ENCODE results near the gene TBC1D22A. TPM values are rescaled to one million over a fixed set of nuclear protein-coding genes. Genes with fewer than 3 reads are reported as not detected.

The TBC1D22A gene
- total and polyA plus RNA-seq, 2 experiments from 2014 or later, result 9.6 to 13.3 TPM

DNA sequence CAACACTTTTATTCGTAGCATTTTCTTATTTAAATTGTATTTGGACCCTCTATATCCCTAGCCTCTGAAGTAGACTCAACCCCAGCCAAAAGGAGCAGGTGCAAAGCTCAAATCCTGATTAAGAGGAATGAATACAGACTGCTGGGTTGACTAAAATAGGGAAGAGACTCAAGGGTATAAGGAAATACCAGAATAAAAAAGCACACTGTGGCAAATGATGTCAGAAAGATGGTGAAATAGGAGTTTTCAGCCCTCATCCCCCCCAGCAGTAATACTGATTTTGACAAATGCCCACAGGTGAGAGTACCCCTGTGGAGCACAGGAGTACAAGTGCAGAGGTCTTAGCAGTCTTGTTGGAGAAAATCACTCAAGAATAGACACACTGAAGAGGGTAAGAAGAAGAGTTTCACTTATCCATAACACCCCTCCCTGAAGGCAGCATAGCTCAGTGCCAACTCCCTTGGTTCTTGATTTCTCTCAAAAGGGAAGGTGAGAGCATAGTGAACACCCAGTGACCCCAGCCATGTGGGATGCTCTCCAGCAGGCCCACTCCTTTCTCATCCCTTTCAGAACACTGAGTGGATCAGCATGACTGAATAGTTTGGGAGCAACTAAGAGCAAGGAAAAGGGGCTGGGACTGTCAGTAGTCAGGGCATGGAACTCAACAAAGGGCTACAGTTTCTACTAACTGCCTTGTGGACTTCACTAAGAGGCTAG is 71.7 kb downstream of the TBC1D22A start (continued):
- TF ChIP-seq ZNF114 (CRISPR knock-in tag; IDR thresholded peaks at IDR 0.05) (no peak), CREB1 (CRISPR knock-in tag; IDR thresholded peaks at IDR 0.05; ENCODE audit: low read depth) (no peak), POLR2AphosphoS5 (IDR thresholded peaks at IDR 0.05; ENCODE audit: low read depth) (no peak), JUNB (IDR thresholded peaks at IDR 0.05; ENCODE audit: unreplicated experiment) (no peak), STAT1 (IDR thresholded peaks at IDR 0.05; ENCODE audit: unreplicated experiment) (no peak), ZNF331 (CRISPR knock-in tag; IDR thresholded peaks at IDR 0.05; ENCODE audit: low read depth) (no peak), EZH2phosphoT487 (IDR thresholded peaks at IDR 0.05; ENCODE audit: unreplicated experiment) (no peak)
- TF ChIP-seq, protein P1, sequence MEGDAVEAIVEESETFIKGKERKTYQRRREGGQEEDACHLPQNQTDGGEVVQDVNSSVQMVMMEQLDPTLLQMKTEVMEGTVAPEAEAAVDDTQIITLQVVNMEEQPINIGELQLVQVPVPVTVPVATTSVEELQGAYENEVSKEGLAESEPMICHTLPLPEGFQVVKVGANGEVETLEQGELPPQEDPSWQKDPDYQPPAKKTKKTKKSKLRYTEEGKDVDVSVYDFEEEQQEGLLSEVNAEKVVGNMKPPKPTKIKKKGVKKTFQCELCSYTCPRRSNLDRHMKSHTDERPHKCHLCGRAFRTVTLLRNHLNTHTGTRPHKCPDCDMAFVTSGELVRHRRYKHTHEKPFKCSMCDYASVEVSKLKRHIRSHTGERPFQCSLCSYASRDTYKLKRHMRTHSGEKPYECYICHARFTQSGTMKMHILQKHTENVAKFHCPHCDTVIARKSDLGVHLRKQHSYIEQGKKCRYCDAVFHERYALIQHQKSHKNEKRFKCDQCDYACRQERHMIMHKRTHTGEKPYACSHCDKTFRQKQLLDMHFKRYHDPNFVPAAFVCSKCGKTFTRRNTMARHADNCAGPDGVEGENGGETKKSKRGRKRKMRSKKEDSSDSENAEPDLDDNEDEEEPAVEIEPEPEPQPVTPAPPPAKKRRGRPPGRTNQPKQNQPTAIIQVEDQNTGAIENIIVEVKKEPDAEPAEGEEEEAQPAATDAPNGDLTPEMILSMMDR (conservative IDR thresholded peaks at IDR 0.05; ENCODE audit: low read depth in 2 of 2), result no peak
- TF ChIP-seq, protein P2, sequence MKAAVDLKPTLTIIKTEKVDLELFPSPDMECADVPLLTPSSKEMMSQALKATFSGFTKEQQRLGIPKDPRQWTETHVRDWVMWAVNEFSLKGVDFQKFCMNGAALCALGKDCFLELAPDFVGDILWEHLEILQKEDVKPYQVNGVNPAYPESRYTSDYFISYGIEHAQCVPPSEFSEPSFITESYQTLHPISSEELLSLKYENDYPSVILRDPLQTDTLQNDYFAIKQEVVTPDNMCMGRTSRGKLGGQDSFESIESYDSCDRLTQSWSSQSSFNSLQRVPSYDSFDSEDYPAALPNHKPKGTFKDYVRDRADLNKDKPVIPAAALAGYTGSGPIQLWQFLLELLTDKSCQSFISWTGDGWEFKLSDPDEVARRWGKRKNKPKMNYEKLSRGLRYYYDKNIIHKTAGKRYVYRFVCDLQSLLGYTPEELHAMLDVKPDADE (IDR thresholded peaks at IDR 0.05), result no peak

DNA sequence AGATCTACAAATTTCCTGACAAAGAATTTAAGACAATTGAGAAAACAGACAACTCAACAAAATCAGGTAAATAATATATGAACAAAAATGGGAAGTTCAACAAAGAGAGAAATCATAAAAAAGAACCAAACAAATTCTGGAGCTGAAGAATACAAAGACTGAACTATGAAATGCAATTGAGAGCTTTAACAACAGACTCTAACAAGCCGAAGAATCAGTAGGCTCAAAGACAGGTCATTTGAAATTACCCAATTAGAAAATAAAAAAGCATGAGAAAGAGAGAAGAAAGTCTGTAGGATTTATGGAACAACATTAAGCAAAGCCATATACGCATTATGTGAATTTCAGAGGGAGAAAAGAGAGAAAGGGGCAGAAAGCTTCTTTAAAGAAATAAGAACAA is 72.8 kb downstream of the TBC1D22A start:
- DNase-seq (ENCODE audit: low spot score) (no peak), ATAC-seq (no peak)
- Histone ChIP-seq H3K79me2 (replicated peaks; ENCODE audit: insufficient read depth) (no peaks in the 10 kb centered on the region; the same call in 1 of the 2 replicates), H3K9me2 (ENCODE audit: insufficient read depth) (0 out of 2 replicates have a peak, but pooled peaks cover 2% of the 10 kb centered on the region), H3K4me3 (no peak overlapping the region), H3K4me2 (no peak overlapping the region), H3K27ac (ENCODE audit: low read depth) (no peak overlapping the region), H4K20me1 (replicated peaks; ENCODE audit: insufficient read depth) (no peaks in the 10 kb centered on the region), H3K36me3 (ENCODE audit: insufficient read depth) (no peaks in the 10 kb centered on the region; the same call in 1 of the 2 replicates), H3K27me3 (ENCODE audit: insufficient read depth) (no peaks in the 10 kb centered on the region), H2AFZ (no peak overlapping the region), H3F3A (replicated peaks; ENCODE audit: low read depth) (no peaks in the 10 kb centered on the region), H3K4me1 (ENCODE audit: insufficient read depth) (no peaks in the 10 kb centered on the region)
- Mint-ChIP-seq H3K4me1 (peaks cover 10% of the 10 kb centered on the region), H3K9me3 (peaks cover 22% of the 10 kb centered on the region), H3K36me3 (ENCODE audit: low read depth) (peaks cover 31% of the 10 kb centered on the region), H3K27ac (no peak overlapping the region), H3K4me3 (no peak overlapping the region), H3K27me3 (ENCODE audit: insufficient read depth, low read depth, poor library complexity) (peaks cover 3% of the 10 kb centered on the region)
- TF ChIP-seq EZH2 (IDR thresholded peaks at IDR 0.05; ENCODE audit: low read depth, unreplicated experiment) (no peak), ZNF331 (CRISPR knock-in tag; IDR thresholded peaks at IDR 0.05; ENCODE audit: low read depth) (no peak)

DNA sequence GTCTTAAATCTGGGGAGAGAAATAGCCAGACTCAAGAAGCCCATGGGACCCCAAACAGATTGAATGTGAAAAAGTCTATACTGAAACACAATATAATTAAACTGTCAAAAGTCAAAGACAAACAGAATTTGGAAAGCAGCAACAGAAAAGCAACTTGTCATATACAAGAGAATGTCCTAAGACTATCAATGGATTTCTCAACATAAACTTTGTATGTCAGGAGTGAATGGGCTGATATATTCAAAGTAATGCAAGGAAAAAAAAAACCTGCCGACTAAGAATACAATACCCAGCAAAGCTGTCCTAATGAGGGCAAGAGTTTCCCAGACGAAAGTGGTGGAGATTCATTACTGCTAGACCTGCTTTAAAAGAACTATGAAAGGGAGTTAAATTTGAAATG is 73.2 kb downstream of the TBC1D22A start:
- Mint-ChIP-seq H3K4me3 (no peak overlapping the region), H3K27me3 (ENCODE audit: insufficient read depth, low read depth, poor library complexity) (peaks cover 2% of the 10 kb centered on the region), H3K36me3 (ENCODE audit: low read depth) (peaks cover 31% of the 10 kb centered on the region), H3K9me3 (peaks cover 22% of the 10 kb centered on the region), H3K27ac (no peak overlapping the region), H3K4me1 (peaks cover 10% of the 10 kb centered on the region)
- no peak for ATAC-seq
- Histone ChIP-seq H3K27ac (ENCODE audit: low read depth) (no peak overlapping the region), H3K36me3 (ENCODE audit: insufficient read depth) (no peaks in the 10 kb centered on the region; the same call in 1 of the 2 replicates), H3K4me2 (no peak overlapping the region), H4K20me1 (replicated peaks; ENCODE audit: insufficient read depth) (no peaks in the 10 kb centered on the region), H3K79me2 (replicated peaks; ENCODE audit: insufficient read depth) (no peaks in the 10 kb centered on the region; the same call in 1 of the 2 replicates), H3K4me1 (ENCODE audit: insufficient read depth) (no peaks in the 10 kb centered on the region), H3K4me3 (no peak overlapping the region), H2AFZ (no peak overlapping the region), H3K9me2 (ENCODE audit: insufficient read depth) (0 out of 2 replicates have a peak, but pooled peaks cover 2% of the 10 kb centered on the region), H3F3A (replicated peaks; ENCODE audit: low read depth) (no peaks in the 10 kb centered on the region), H3K27me3 (ENCODE audit: insufficient read depth) (no peaks in the 10 kb centered on the region)
- no peak for DNase-seq (ENCODE audit: low spot score)
- TF ChIP-seq ZNF331 (CRISPR knock-in tag; IDR thresholded peaks at IDR 0.05; ENCODE audit: low read depth) (no peak), NANOG (IDR thresholded peaks at IDR 0.05; ENCODE audit: borderline replicate concordance) (no peak), ZNF114 (CRISPR knock-in tag; IDR thresholded peaks at IDR 0.05) (no peak), EZH2 (IDR thresholded peaks at IDR 0.05; ENCODE audit: low read depth, unreplicated experiment) (no peak), JUNB (IDR thresholded peaks at IDR 0.05; ENCODE audit: unreplicated experiment) (no peak), POLR2AphosphoS5 (IDR thresholded peaks at IDR 0.05; ENCODE audit: low read depth) (no peak)
- TF ChIP-seq, protein P3, sequence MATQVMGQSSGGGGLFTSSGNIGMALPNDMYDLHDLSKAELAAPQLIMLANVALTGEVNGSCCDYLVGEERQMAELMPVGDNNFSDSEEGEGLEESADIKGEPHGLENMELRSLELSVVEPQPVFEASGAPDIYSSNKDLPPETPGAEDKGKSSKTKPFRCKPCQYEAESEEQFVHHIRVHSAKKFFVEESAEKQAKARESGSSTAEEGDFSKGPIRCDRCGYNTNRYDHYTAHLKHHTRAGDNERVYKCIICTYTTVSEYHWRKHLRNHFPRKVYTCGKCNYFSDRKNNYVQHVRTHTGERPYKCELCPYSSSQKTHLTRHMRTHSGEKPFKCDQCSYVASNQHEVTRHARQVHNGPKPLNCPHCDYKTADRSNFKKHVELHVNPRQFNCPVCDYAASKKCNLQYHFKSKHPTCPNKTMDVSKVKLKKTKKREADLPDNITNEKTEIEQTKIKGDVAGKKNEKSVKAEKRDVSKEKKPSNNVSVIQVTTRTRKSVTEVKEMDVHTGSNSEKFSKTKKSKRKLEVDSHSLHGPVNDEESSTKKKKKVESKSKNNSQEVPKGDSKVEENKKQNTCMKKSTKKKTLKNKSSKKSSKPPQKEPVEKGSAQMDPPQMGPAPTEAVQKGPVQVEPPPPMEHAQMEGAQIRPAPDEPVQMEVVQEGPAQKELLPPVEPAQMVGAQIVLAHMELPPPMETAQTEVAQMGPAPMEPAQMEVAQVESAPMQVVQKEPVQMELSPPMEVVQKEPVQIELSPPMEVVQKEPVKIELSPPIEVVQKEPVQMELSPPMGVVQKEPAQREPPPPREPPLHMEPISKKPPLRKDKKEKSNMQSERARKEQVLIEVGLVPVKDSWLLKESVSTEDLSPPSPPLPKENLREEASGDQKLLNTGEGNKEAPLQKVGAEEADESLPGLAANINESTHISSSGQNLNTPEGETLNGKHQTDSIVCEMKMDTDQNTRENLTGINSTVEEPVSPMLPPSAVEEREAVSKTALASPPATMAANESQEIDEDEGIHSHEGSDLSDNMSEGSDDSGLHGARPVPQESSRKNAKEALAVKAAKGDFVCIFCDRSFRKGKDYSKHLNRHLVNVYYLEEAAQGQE (IDR thresholded peaks at IDR 0.05; ENCODE audit: unreplicated experiment), result no peak
- TF ChIP-seq, protein P1 (conservative IDR thresholded peaks at IDR 0.05; ENCODE audit: low read depth in 2 of 2), result no peak
